IPS-NIHi11 (cell line): ENCODE data around the gene HSD17B3.
"Not testable (repeated sequence)": the region's sequence is repeated elsewhere in the genome, so short reads cannot be mapped to it uniquely, and the experiment has no call there.

Source experiments
- DNase-seq: peaks from one replicate; pipeline ENCODE4 v3.0.0; 2012; ENCODE audit warnings: mixed read lengths, low spot score

HSD17B3 gene

GRCh38 chr9:96302021-96302420 is at the start of gene HSD17B3:
Gene HSD17B3, minus strand, starts transcription at chr9:96302176. Its CDS starts 72 bp downstream, at chr9:96302104.
- DNase-seq = no peak

- no peak for DNase-seq
These were observed 48.9 kb upstream of the HSD17B3 start for GRCh38 chr9:96350866-96351265.

DNA sequence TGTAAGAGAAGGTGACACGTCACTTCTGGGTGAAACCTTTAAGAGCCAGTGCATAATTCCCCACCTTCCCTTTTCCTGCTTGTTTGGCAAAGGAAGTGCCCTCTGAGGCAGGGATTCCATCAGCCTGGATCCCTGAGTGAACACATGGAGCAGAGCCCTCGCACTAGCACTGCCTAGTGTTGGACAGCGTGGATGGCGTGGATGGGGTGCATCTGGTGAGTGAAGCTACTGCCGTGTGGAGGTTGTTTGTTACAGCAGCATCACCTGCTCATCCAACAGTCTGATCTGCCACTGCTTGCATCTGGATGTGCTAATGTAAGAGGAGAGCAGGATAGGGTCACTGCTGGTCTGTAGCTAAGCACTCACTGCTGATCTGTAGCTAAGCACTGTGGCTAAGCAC is 46.3 kb upstream of the HSD17B3 start:
- DNase-seq = no peak

DNA sequence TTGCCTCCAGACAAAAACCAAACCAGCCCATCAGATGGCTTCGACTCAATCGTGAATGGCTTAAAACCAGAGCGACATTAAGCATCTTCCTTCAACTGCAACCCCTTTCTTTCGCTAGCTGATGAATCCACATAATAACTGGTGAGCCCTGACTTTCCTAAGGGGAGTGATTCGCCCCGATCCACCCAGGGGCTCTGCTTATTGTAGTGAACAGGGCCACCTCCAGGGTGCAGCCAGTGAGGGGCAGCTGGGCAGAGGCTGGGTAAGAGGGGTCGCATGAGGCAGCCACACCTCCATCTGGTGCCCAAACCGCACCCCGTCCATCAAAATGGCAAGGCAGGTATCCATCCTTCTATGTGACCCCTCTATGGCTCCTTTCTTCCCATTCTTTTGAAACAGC is 43.6 kb upstream of the HSD17B3 start:
- no peak for DNase-seq

DNA sequence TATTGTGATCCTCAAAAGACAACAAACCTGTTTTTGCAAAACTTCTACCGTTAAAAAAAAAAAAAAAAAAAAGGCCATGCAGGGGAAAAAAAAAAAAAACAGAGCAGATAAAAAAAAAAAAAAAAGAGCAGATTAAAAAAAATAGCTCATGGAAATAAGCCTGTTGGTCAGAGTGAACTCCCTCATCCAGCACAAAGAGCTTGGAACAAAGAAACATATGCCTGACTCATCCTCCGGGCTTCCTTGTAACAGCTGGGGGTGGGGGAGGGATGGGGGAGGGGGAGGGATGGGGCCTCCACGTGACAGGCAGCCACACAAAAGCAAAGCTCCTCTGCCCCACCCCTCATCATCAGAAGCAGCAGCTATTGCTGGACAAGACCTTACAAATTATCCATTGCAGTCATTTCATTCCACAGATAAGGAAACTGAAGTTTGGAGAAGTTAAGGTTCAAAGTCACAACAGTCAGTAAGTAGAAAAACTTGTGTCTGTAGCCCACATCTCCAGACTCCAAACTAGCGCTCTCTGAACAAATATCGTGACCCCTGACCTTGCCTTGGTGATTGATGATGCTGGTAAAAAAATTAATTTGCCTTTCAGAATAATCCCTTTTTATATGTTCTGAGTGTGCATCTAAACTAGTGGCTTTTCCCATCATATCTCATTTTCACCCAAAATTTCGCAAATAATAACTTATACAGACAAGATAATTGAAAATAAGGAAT is 42.6 kb upstream of the HSD17B3 start:
- DNase-seq = peak; percentile 86

GRCh38 chr9:96343515-96344360 is 41.8 kb upstream of the HSD17B3 start:
- no peak for DNase-seq

GRCh38 chr9:96342571-96343245 is 40.7 kb upstream of the HSD17B3 start:
- DNase-seq = no peak

DNA sequence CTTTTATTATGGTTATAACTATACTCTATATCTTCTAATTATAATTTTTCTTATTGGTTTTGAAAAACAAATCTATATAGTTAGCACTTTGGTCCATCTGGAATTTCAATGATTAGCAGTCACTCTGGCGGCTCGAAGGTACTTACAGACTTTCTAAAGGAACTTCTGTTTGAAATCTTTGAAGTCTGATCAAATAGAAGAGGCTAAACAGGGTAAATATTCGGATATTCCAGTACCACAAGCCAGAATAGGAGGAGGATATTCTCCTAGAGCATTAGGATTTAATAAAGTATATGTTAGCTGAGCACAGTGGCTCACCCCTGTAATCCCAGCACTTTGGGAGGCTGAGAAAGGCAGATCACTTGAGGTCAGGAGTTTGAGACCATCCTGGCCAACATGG is 38.7 kb upstream of the HSD17B3 start:
- DNase-seq = no peak

DNA sequence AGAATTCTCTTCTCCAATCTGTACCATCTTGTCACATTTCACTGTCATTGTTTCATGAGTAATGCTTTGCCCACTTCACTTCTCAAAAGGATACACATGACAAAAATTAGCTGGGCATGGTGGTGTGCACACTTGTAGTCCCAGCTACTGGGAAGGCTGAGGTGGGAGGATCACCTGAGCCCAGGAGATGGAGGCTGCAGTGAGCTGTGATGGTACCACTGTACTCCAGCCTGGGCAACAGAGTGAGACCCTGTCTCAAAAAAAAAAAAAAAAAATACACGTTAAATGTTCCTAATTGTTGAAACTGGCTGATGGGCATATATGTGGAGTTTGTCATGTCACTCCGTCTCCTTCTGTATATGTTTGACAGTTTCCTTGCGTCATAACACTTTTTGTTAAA is 36.3 kb upstream of the HSD17B3 start:
- DNase-seq = no peak

DNA sequence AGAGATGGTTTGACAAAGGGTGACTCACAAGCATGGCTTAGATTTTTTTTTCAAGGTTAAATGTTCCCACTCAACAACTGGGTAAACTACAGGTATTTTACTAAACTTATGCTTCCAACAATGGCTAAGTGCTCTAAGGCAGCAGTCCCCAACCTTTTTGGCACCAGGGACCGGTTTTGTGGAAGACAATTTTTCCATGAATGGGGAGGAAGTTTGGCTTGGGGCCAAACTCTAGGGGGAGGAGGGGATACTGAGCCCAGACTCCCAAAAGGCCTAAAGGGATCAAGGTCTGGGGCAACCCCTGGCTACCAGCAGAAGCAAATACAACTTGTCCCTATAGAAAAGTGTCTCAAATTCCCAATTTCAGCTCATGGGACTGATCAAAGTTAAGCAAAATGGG is 32.0 kb upstream of the HSD17B3 start:
- DNase-seq = no peak

DNA sequence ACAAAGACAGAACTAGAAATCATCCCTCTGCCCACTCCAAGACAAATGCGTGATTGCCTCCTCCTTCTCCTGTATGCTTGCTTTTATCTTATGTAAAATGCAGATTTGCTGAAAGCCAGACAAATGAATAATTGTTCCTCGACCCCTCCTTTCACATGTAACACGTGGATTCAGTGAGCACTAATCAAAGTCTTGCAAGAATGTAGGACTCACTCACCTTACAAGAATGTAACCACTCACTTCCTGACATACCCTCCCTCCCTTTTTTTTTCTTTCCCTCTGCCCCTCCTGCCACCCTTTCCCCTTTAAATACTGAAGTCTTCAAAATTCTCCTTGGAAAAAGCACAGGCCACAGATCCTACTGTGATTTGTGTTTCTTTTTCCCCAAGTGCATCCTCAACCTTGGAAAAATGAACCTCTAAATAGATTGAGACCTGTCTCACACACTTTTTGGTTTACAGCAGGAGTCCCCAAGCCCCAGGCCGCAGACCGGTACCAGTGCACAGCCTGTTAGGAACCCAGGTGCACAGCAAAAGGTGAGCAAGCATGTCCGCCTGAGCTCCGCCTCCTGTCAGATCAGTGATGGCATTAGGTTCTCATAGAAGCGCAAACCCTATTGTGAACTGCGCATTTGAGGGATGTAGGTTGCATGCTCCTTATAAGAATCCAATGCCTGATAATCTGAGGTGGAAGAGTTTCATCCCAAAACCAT is 29.4 kb upstream of the HSD17B3 start:
- no peak for DNase-seq

GRCh38 chr9:96327694-96328352 is 25.8 kb upstream of the HSD17B3 start:
- peak; percentile 54 for DNase-seq

DNA sequence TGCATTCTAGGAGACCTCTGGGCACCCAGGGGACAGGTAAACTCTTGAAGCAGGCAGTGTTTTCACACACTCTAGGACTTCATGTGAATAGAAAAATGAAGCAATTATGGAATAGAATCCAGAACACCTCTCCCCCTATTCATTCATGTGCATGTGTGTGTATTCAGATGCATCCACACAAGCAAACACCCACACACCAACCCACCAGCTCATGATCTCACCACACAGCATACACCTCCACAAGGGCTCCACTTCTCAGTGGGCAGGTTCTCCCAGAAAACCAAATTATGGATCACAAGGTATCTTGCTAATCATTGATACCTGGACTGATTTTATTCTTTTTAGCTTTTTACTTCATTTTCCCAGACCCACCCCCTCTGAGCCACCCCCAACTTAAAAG is 21.2 kb upstream of the HSD17B3 start:
- no peak for DNase-seq

DNA sequence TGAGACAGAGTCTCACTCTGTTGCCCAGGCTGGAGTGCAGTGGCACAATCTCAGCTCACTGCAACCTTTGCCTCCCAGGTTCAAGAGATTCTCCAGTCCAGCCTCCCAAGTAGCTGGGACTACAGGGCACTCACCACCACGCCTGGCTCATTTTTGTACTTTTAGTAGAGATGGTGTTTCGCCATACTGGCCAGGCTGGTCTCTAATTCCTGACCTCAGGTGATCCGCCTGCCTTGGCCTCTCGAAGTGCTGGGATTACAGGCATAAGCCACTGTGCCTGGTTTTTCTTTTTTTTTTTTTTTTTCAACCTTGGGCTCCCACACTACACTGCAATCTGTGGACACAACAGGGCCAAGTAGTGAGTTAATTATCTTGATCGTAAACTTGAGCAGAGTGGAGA is 20.8 kb upstream of the HSD17B3 start:
- not testable (repeated sequence) for DNase-seq

GRCh38 chr9:96322210-96322609 is 20.2 kb upstream of the HSD17B3 start:
- not testable (repeated sequence) for DNase-seq

DNA sequence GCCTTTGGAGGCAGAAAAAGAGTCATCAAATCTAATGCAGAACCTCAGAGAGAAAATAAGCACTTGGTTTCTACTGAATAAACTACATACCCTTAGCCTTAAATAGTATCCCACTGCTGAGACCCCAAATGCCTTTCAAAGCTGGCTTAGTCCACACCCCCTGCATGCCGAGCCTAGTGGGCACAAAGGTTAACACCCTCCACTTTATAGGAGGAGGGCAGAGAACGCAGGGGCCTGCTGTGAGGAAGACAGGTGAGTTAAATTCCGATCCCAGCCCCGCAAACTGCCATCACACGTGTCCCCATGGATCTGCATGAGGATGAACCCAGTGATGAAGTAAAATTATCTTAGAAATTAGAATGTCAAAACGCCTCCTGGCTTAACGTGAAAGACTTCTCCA is 19.5 kb upstream of the HSD17B3 start:
- no peak for DNase-seq

DNA sequence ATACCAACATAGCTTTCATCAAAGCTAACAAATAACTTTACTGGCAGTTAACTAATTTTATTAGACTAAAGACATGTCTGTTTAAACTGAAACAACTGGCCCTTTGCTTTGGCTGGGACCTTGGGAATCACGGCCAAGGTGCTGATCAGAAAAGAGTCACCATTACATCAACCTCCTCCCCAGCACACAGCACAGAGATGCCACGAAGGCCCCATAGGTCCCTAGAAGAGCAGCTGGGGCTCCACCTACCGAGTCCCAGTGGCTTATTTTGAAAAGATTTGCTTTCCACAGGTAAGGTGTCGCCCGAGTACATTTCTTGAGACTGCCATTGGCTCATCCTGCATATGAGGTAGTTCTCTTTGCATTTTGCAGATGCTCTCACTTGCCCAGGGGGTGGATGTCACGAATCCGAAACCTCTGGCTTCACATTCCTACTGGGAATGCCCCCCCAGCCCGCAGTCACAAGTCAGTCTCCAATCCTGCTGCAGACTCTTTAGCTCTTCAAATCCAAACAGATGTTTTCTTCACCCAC is 18.8 kb upstream of the HSD17B3 start:
- DNase-seq = no peak

DNA sequence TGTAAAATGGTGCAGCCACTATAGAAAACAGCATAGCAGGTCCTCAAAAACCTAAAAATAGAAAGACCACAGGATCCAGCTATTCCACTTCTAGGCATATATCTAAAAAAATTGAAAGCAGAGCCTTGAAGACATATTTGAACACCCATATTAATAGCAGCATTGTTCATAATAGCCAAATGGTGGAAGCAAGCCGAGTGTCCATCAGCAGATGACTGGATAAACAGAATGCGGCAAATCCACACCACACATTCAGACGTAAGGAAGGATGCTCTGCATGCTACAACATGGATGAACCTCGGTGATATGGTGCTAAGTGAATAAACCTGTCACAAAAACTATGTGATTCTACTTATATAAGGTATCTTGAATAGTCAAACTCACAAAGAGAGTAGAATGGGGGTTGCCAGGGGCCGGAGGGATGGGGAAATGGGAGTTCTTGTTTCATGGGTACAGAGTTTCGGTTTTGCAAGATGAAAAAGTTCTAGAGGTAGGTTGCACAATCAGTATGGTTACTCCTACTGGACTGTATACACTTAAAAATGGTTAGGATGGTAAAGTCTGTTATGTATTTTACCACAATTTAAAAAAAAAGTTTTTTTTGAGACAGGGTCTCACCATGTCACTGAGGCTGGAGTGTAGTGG is 17.1 kb upstream of the HSD17B3 start:
- DNase-seq = no peak

GRCh38 chr9:96317335-96317980 is 15.5 kb upstream of the HSD17B3 start:
- peak; percentile 77 for DNase-seq

- no peak for DNase-seq
These were observed 7.9 kb upstream of the HSD17B3 start for GRCh38 chr9:96309850-96310249.
